HL-60 (cell line): Measurements from ENCODE around the gene PIP5K1C.

Experiments
- DNase-seq, 2 experiments: peaks; one replicate each; pipeline ENCODE4 v3.0.0-alpha.2; 2010 to 2020; ENCODE audit warnings: low read depth in 1 of 2, low spot score in 1 of 2
- H3K27ac ChIP-seq: fragments of 250-450 bp; sonication (Bioruptor Pico); replicated peaks from 2 replicates; pipeline ENCODE4 v1.5.1; 2020; ENCODE audit warnings: mild to moderate bottlenecking, moderate library complexity
- H3K27me3 ChIP-seq: fragments of 250-450 bp; sonication (Bioruptor Pico); 2 replicates; pipeline ENCODE4 v1.5.1; 2021; ENCODE audit warnings: mild to moderate bottlenecking, moderate library complexity; ENCODE audit not compliant: insufficient read depth, poor library complexity, severe bottlenecking
- H3K4me3 ChIP-seq: replicated peaks from 2 replicates; pipeline ENCODE4 v1.5.1; 2011; ENCODE audit warnings: mild to moderate bottlenecking, control low read depth, low read length; ENCODE audit not compliant: insufficient read depth
- CTCF ChIP-seq: IDR thresholded peaks from one replicate; pipeline ENCODE4 v1.5.1; 2011; ENCODE audit warnings: low read length, control low read depth, inconsistent platforms; ENCODE audit not compliant: insufficient read depth
- GABPA ChIP-seq: IDR thresholded peaks from 2 replicates; pipeline ENCODE4 v1.6.1; 2012; ENCODE audit warnings: low read depth
- POLR2AphosphoS5 ChIP-seq: IDR thresholded peaks from 2 replicates; pipeline ENCODE4 v1.6.1; 2012; ENCODE audit warnings: low read depth
- REST ChIP-seq: IDR thresholded peaks from 2 replicates; pipeline ENCODE4 v1.6.1; 2012; ENCODE audit warnings: low read depth; ENCODE audit not compliant: insufficient replicate concordance
- SPI1 ChIP-seq: IDR thresholded peaks from 2 replicates; pipeline ENCODE4 v1.6.1; 2012; ENCODE audit warnings: low read depth, mild to moderate bottlenecking, borderline replicate concordance

Gene PIP5K1C

GRCh38 chr19:3664879-3665642 lies 35.2 kb downstream of the PIP5K1C start:
- no peak for DNase-seq
- TF ChIP-seq GABPA: no peak
- no peak for TF ChIP-seq CTCF
- TF ChIP-seq REST: no peak
- TF ChIP-seq POLR2AphosphoS5: no peak
- TF ChIP-seq SPI1: no peak
- no peak overlapping the region for H3K4me3 ChIP-seq
- H3K27me3 ChIP-seq: no peaks in the 10 kb centered on the region
- H3K27ac ChIP-seq: no peak overlapping the region

- Histone ChIP-seq H3K4me3 (no peak overlapping the region), H3K27me3 (no peaks in the 10 kb centered on the region), H3K27ac (no peak overlapping the region)
- no peak for TF ChIP-seq SPI1
- TF ChIP-seq REST: no peak
- TF ChIP-seq CTCF: no peak
- TF ChIP-seq POLR2AphosphoS5: no peak
- TF ChIP-seq GABPA: no peak
- DNase-seq: no peak
These were observed 36.4 kb downstream of the PIP5K1C start for GRCh38 chr19:3663838-3664237.

- Histone ChIP-seq H3K27ac (no peak overlapping the region), H3K4me3 (no peak overlapping the region), H3K27me3 (no peaks in the 10 kb centered on the region)
- no peak for DNase-seq
- TF ChIP-seq GABPA (no peak), SPI1 (no peak), CTCF (no peak), REST (no peak), POLR2AphosphoS5 (no peak)
These were observed 38.7 kb downstream of the PIP5K1C start for GRCh38 chr19:3661284-3662238.
